MG63 (cell line): ENCODE results near the gene ZNF69. TPM values are rescaled to one million over a fixed set of nuclear protein-coding genes. Genes with fewer than 3 reads are reported as not detected.
"Not testable (repeated sequence)": the region's sequence is repeated elsewhere in the genome, so short reads cannot be mapped to it uniquely, and the experiment has no call there.

Experiments
- DNase-seq: peaks from one replicate; pipeline ENCODE4 v3.0.0-alpha.2; 2020
- H3K27me3 ChIP-seq: fragments of 250-450 bp; sonication (Bioruptor Pico); 2 replicates; pipeline ENCODE4 v1.5.1; 2020; ENCODE audit warnings: mild to moderate bottlenecking, moderate library complexity
- H3K36me3 ChIP-seq: fragments of 250-450 bp; sonication (Bioruptor Pico); 2 replicates; pipeline ENCODE4 v1.5.1; 2020; ENCODE audit warnings: mild to moderate bottlenecking, moderate library complexity
- H3K4me3 ChIP-seq: fragments of 250-450 bp; sonication (Bioruptor Pico); 2 replicates; pipeline ENCODE4 v1.5.1; 2020; ENCODE audit warnings: mild to moderate bottlenecking, moderate library complexity
- H3K9me3 ChIP-seq: fragments of 250-450 bp; sonication (Bioruptor Pico); 2 replicates; pipeline ENCODE4 v1.5.1; 2020; ENCODE audit warnings: mild to moderate bottlenecking, moderate library complexity
- total RNA-seq: library from RNA; depleted of rRNA; stranded (reverse); fragments of >200 nt; shearing (Covaris generic); gene quantifications from 2 replicates; pipeline ENCODE4 v1.2.3, GENCODE V29; 2014; ENCODE audit warnings: low replicate concordance; rRNA removed

Gene ZNF69
- total RNA-seq, 1 experiment from 2014 or later = not detected

DNA sequence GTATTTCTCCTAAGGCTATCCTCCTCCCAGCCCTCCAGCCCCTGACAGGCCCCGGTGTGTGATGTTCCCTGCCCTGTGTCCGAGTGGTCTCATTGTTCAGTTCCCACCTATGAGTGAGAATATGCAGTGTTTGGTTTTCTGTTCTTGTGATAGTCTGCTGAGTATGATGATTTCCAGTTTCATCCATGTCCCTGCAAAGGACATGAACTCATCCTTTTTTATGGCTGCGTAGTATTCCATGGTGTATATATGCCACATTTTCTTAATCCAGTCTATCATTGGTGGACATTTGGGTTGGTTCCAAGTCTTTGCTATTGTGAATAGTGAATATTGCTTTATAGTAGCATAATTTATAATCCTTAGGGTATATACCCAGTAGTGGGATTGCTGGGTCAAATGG lies 48.2 kb downstream of the ZNF69 start:
- H3K4me3 ChIP-seq, DNase-seq, H3K27me3 ChIP-seq: not testable (repeated sequence)
- Histone ChIP-seq H3K9me3 (peaks cover 89% of the 10 kb centered on the region), H3K36me3 (peaks cover 90% of the 10 kb centered on the region)

- DNase-seq, H3K4me3 ChIP-seq, H3K27me3 ChIP-seq: not testable (repeated sequence)
- peaks cover 90% of the 10 kb centered on the region for H3K36me3 ChIP-seq
- peaks cover 94% of the 10 kb centered on the region for H3K9me3 ChIP-seq
These were observed 50.8 kb downstream of the ZNF69 start for GRCh38 chr19:11938383-11938782.

DNA sequence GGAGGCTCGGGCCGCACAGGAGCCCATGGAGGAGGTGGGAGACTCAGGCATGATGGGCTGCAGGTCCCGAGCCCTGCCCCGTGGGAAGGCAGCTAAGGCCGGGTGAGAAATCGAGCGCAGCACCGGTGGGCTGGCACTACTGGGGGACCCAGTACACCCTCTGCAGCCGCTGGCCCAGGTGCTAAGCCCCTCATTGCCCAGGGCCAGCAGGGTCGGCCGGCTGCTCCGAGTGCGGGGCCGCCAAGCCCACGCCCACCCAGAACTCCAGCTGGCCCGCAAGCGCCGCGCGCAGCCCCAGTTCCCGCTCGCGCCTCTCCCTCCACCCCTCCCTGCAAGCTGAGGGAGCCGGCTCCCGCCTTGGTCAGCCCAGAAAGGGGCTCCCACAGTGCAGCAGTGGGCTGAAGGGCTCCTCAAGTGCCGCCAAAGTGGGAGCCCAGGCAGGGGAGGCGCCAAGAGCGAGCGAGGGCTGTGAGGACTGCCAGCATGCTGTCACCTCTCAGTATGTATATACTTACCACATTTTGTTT lies 53.8 kb downstream of the ZNF69 start:
- H3K9me3 ChIP-seq = peaks cover 99% of the 10 kb centered on the region
- DNase-seq, H3K27me3 ChIP-seq, H3K4me3 ChIP-seq: not testable (repeated sequence)
- peaks cover 95% of the 10 kb centered on the region for H3K36me3 ChIP-seq

DNA sequence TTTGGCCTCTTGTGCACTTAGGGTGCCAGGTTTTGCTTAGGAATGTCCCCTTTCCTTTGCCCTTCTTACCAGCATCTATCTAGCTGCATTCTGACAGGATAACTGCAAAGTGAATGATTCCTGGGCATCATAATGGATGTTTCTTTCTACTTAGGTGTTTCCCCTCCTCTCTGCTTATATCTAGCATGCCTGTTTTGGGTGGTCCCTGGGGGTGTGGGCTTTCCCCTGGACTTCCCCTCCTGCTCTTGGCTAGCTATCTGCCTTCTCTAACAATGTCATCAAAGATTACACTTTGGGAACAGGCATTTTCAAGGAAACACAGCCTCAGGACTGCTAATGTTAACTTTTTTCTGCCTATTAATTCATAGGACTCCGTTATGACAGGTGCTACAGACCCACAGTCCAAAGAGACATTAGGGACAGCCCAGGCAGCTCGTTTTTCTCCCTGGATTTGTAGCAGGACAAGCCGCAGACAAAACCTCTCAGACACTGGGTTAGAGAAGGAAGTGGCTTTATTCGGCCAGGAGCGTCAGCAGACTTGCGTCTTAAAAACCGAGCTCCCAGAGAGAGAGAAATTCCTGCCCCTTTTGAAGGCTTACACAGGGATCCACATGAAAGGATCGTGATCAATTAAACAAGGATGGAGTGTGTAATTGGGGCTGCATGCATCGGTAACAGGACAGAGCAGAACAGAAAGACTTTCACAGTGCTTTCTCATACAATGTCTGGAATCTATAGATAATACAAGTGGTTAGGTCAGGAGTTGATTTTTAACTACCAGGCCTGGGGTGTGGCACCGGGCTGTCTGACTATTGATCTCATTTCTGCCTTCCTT lies 54.6 kb downstream of the ZNF69 start:
- H3K4me3 ChIP-seq = no peak overlapping the region
- no peak for DNase-seq
- H3K27me3 ChIP-seq = no peaks in the 10 kb centered on the region
- H3K36me3 ChIP-seq = peaks cover 95% of the 10 kb centered on the region
- peaks cover 99% of the 10 kb centered on the region for H3K9me3 ChIP-seq

- Histone ChIP-seq H3K27me3 (no peaks in the 10 kb centered on the region), H3K9me3 (peaks cover 99% of the 10 kb centered on the region), H3K36me3 (peaks cover 96% of the 10 kb centered on the region), H3K4me3 (no peak overlapping the region)
- no peak for DNase-seq
These were observed 55.2 kb downstream of the ZNF69 start for GRCh38 chr19:11942843-11943108.

DNA sequence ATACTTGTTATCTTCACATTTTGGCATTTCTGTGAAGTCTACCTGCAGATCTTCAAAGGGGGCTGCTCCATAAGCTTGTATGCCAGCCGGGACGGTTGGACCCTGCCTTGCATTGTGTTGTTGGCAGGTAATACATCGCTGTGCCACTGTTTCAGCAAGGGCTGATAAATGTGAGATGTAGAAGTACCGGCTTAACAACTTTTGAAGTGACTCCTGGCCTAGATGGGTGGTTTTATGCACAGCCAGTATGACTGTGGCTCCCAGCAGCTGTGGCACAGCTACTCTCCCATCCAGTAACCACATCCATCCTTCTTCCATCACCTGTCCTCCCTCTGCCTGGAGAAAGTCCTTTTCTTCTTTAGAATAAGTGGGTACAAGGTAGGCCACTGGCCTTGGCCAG lies 57.1 kb downstream of the ZNF69 start:
- Histone ChIP-seq H3K27me3 (no peaks in the 10 kb centered on the region), H3K4me3 (no peak overlapping the region), H3K36me3 (peaks cover 99% of the 10 kb centered on the region), H3K9me3 (peaks cover 99% of the 10 kb centered on the region)
- no peak for DNase-seq

GRCh38 chr19:11948646-11949045 lies 61.1 kb downstream of the ZNF69 start:
- no peak for DNase-seq
- Histone ChIP-seq H3K4me3 (no peak overlapping the region), H3K27me3 (no peaks in the 10 kb centered on the region), H3K9me3 (peaks cover 96% of the 10 kb centered on the region), H3K36me3 (peaks cover 99% of the 10 kb centered on the region)

- H3K9me3 ChIP-seq = peaks cover 92% of the 10 kb centered on the region
- no peaks in the 10 kb centered on the region for H3K27me3 ChIP-seq
- DNase-seq = no peak
- peaks cover 95% of the 10 kb centered on the region for H3K36me3 ChIP-seq
- H3K4me3 ChIP-seq = no peak overlapping the region
These were observed 61.6 kb downstream of the ZNF69 start for GRCh38 chr19:11949201-11949600.

GRCh38 chr19:11949614-11950080 lies 62.1 kb downstream of the ZNF69 start:
- H3K9me3 ChIP-seq = peaks cover 90% of the 10 kb centered on the region
- DNase-seq, H3K27me3 ChIP-seq, H3K4me3 ChIP-seq: not testable (repeated sequence)
- peaks cover 90% of the 10 kb centered on the region for H3K36me3 ChIP-seq

- Histone ChIP-seq H3K9me3 (peaks cover 83% of the 10 kb centered on the region), H3K27me3 (no peaks in the 10 kb centered on the region), H3K36me3 (peaks cover 84% of the 10 kb centered on the region), H3K4me3 (no peak overlapping the region)
- DNase-seq = no peak
These were observed 62.7 kb downstream of the ZNF69 start for GRCh38 chr19:11950312-11950711.

Other genes starting within 250 kb of the ZNF69 start
- 10.1 and 14.8 TPM in 2 replicates for gene ZNF823, start 148.8 kb upstream of the ZNF69 start, total RNA-seq
- 5.7 and 21.8 TPM in 2 replicates for gene ZNF441, start 120.8 kb upstream of the ZNF69 start, total RNA-seq
- not detected in 2 replicates for gene ZNF491, start 89.3 kb upstream of the ZNF69 start, total RNA-seq
- gene ZNF440, start 73.5 kb upstream of the ZNF69 start, total RNA-seq = 13.6 and 20.9 TPM in 2 replicates
- gene ZNF439, start 39.1 kb upstream of the ZNF69 start, total RNA-seq = 0.40 and 0.64 TPM in 2 replicates
- gene ZNF700, start 37.3 kb downstream of the ZNF69 start, total RNA-seq = 19.3 and 24.5 TPM in 2 replicates
- 0.22 and 0.40 TPM in 2 replicates for gene ZNF763, start 77.3 kb downstream of the ZNF69 start, total RNA-seq
- 15.7 and 16.1 TPM in 2 replicates for gene ZNF433, start 147.9 kb downstream of the ZNF69 start, total RNA-seq
- 0.13 and 1.1 TPM in 2 replicates for gene ZNF878, start 165.2 kb downstream of the ZNF69 start, total RNA-seq
- gene ZNF844, start 176.9 kb downstream of the ZNF69 start, total RNA-seq = 1.7 and 8.0 TPM in 2 replicates